Measurements from ENCODE around the gene ATP6V0B. TPM values are rescaled to one million over a fixed set of nuclear protein-coding genes. Genes with fewer than 3 reads are reported as not detected.

Gene ATP6V0B
- total and polyA plus RNA-seq, 2 experiments from 2014 or later: 112 to 142 TPM

- Mint-ChIP-seq H3K4me3 (no peak overlapping the region), H3K4me1 (no peaks in the 10 kb centered on the region), H3K27ac (no peak overlapping the region), H3K36me3 (ENCODE audit: low read depth) (no peaks in the 10 kb centered on the region; the same call in 1 of the 3 replicates), H3K9me3 (no peaks in the 10 kb centered on the region), H3K27me3 (ENCODE audit: insufficient read depth, low read depth, poor library complexity) (peaks cover 1% of the 10 kb centered on the region)
- Histone ChIP-seq H2AFZ (no peak overlapping the region), H3K4me1 (ENCODE audit: insufficient read depth) (no peaks in the 10 kb centered on the region), H3F3A (replicated peaks; ENCODE audit: low read depth) (no peaks in the 10 kb centered on the region), H3K27ac (ENCODE audit: low read depth) (no peak overlapping the region), H3K27me3 (ENCODE audit: insufficient read depth) (no peaks in the 10 kb centered on the region), H3K9me2 (ENCODE audit: insufficient read depth) (no peaks in the 10 kb centered on the region), H3K4me2 (no peak overlapping the region), H3K79me2 (replicated peaks; ENCODE audit: insufficient read depth) (no peaks in the 10 kb centered on the region), H3K36me3 (ENCODE audit: insufficient read depth) (no peaks in the 10 kb centered on the region), H3K4me3 (no peak overlapping the region), H4K20me1 (replicated peaks; ENCODE audit: insufficient read depth) (no peaks in the 10 kb centered on the region; the same call in 1 of the 2 replicates)
- no peak for ATAC-seq
- TF ChIP-seq STAT1 (IDR thresholded peaks at IDR 0.05; ENCODE audit: unreplicated experiment) (no peak), NANOG (IDR thresholded peaks at IDR 0.05; ENCODE audit: borderline replicate concordance) (no peak), POLR2AphosphoS5 (IDR thresholded peaks at IDR 0.05; ENCODE audit: low read depth) (no peak), EZH2 (IDR thresholded peaks at IDR 0.05; ENCODE audit: low read depth, unreplicated experiment) (no peak), ETS1 (IDR thresholded peaks at IDR 0.05) (no peak), ZNF114 (CRISPR knock-in tag; IDR thresholded peaks at IDR 0.05) (no peak), EZH2phosphoT487 (IDR thresholded peaks at IDR 0.05; ENCODE audit: unreplicated experiment) (no peak), JUNB (IDR thresholded peaks at IDR 0.05; ENCODE audit: unreplicated experiment) (no peak), ZNF331 (CRISPR knock-in tag; IDR thresholded peaks at IDR 0.05; ENCODE audit: low read depth) (no peak), REST (IDR thresholded peaks at IDR 0.05; ENCODE audit: unreplicated experiment) (no peak), CTCF (conservative IDR thresholded peaks at IDR 0.05; ENCODE audit: low read depth in 2 of 2) (no peak)
- DNase-seq (ENCODE audit: low spot score): no peak
Observed at GRCh38 chr1:43963006-43963405, 11.8 kb upstream of the ATP6V0B start.
